ENCODE data around the gene KRTAP4-11.

KRTAP4-11 gene

GRCh38 chr17:41069031-41069430 is 49.1 kb downstream of the KRTAP4-11 start:
- Histone ChIP-seq H3K27me3 (ENCODE audit: low read depth, low read length) (no peaks in the 10 kb centered on the region; the same call in 1 of the 2 replicates), H3K4me2 (ENCODE audit: low read length) (no peak overlapping the region), H3K36me3 (replicated peaks; ENCODE audit: low read depth, low read length) (no peaks in the 10 kb centered on the region), H3K4me1 (ENCODE audit: low read length) (no peaks in the 10 kb centered on the region), H3K4me3 (ENCODE audit: low read length) (no peak overlapping the region), H3K27ac (ENCODE audit: low read length) (no peak overlapping the region), H3K79me2 (ENCODE audit: low read length) (no peaks in the 10 kb centered on the region), H4K20me1 (ENCODE audit: insufficient read depth, low read length) (no peaks in the 10 kb centered on the region), H2AFZ (ENCODE audit: low read depth, low read length) (no peak overlapping the region), H3K9ac (ENCODE audit: low read length) (no peak overlapping the region), H3K9me3 (ENCODE audit: insufficient read depth, low read length) (no peaks in the 10 kb centered on the region)
- TF ChIP-seq EZH2phosphoT487 (IDR thresholded peaks at IDR 0.05; ENCODE audit: low read depth) = no peak
- TF ChIP-seq, protein P1, sequence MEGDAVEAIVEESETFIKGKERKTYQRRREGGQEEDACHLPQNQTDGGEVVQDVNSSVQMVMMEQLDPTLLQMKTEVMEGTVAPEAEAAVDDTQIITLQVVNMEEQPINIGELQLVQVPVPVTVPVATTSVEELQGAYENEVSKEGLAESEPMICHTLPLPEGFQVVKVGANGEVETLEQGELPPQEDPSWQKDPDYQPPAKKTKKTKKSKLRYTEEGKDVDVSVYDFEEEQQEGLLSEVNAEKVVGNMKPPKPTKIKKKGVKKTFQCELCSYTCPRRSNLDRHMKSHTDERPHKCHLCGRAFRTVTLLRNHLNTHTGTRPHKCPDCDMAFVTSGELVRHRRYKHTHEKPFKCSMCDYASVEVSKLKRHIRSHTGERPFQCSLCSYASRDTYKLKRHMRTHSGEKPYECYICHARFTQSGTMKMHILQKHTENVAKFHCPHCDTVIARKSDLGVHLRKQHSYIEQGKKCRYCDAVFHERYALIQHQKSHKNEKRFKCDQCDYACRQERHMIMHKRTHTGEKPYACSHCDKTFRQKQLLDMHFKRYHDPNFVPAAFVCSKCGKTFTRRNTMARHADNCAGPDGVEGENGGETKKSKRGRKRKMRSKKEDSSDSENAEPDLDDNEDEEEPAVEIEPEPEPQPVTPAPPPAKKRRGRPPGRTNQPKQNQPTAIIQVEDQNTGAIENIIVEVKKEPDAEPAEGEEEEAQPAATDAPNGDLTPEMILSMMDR (IDR thresholded peaks at IDR 0.05; ENCODE audit: low read depth, low read length) = no peak

GRCh38 chr17:41067281-41067680 is 50.9 kb downstream of the KRTAP4-11 start:
- Histone ChIP-seq H3K9me3 (ENCODE audit: insufficient read depth, low read length) (no peaks in the 10 kb centered on the region), H3K27me3 (ENCODE audit: low read depth, low read length) (peaks cover 3% of the 10 kb centered on the region), H3K4me1 (ENCODE audit: low read length) (no peaks in the 10 kb centered on the region), H3K4me2 (ENCODE audit: low read length) (no peak overlapping the region), H3K27ac (ENCODE audit: low read length) (no peak overlapping the region), H2AFZ (ENCODE audit: low read depth, low read length) (no peak overlapping the region), H4K20me1 (ENCODE audit: insufficient read depth, low read length) (no peaks in the 10 kb centered on the region), H3K4me3 (ENCODE audit: low read length) (no peak overlapping the region), H3K36me3 (replicated peaks; ENCODE audit: low read depth, low read length) (no peaks in the 10 kb centered on the region), H3K79me2 (ENCODE audit: low read length) (no peaks in the 10 kb centered on the region), H3K9ac (ENCODE audit: low read length) (no peak overlapping the region)
- TF ChIP-seq EZH2phosphoT487 (IDR thresholded peaks at IDR 0.05; ENCODE audit: low read depth) = no peak
- TF ChIP-seq, protein P1 (IDR thresholded peaks at IDR 0.05; ENCODE audit: low read depth, low read length) = no peak
